ENCODE measurements around the gene SLAMF9. TPM values are rescaled to one million over a fixed set of nuclear protein-coding genes. Genes with fewer than 3 reads are reported as not detected.

SLAMF9 gene
- total RNA-seq, 1 donor from 2014 or later = not detected

- intact Hi-C loops (cut with micrococcal nuclease) = no loop called here
- H3K27me3 Mint-ChIP-seq (ENCODE audit: insufficient read depth) = peaks cover 49% of the 10 kb centered on the region
- H3K4me3 Mint-ChIP-seq = no peak overlapping the region
- no peaks in the 10 kb centered on the region for H3K9me3 Mint-ChIP-seq
- no peaks in the 10 kb centered on the region for H3K4me1 Mint-ChIP-seq (ENCODE audit: low read depth)
- H3K27ac Mint-ChIP-seq = no peak overlapping the region
- no peak for DNase-seq (ENCODE audit: low spot score)
- no peaks in the 10 kb centered on the region for H3K36me3 Mint-ChIP-seq (ENCODE audit: low read depth)
Measured at GRCh38 chr1:159951551-159951950, 2.5 kb downstream of the SLAMF9 start.

DNA sequence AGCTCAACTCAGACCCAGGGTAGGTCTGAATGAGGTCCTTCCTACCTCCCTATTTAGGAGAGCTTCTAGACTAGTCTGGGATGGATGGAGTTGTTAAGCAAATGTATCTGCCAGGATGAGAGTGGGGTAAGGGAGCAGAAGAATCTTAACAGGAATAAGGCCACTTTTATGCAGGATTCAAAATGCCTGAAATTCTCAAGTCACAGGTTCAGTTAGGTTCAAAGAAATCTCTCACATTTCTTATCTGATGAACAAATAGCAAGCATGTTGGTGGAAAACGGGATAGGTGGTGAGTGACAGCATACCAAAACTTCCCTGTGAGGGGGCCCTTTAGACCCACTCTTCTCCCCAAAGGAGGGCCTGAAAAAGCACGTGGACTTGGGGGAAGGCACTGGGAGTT, 3.0 kb downstream of the SLAMF9 start:
- intact Hi-C loops (cut with micrococcal nuclease) = no loop called here
- DNase-seq (ENCODE audit: low spot score) = no peak
- Mint-ChIP-seq H3K27ac (no peak overlapping the region), H3K4me1 (ENCODE audit: low read depth) (no peaks in the 10 kb centered on the region), H3K36me3 (ENCODE audit: low read depth) (no peaks in the 10 kb centered on the region), H3K4me3 (no peak overlapping the region), H3K27me3 (ENCODE audit: insufficient read depth) (peaks cover 55% of the 10 kb centered on the region), H3K9me3 (no peaks in the 10 kb centered on the region)

- DNase-seq (ENCODE audit: low spot score) = no peak
- H3K27ac Mint-ChIP-seq = no peak overlapping the region
- no peaks in the 10 kb centered on the region for H3K36me3 Mint-ChIP-seq (ENCODE audit: low read depth)
- intact Hi-C loops (cut with micrococcal nuclease) = no loop called here
- peaks cover 5% of the 10 kb centered on the region for H3K4me1 Mint-ChIP-seq (ENCODE audit: low read depth)
- H3K9me3 Mint-ChIP-seq = no peaks in the 10 kb centered on the region
- H3K27me3 Mint-ChIP-seq (ENCODE audit: insufficient read depth) = peaks cover 64% of the 10 kb centered on the region
- no peak overlapping the region for H3K4me3 Mint-ChIP-seq
Measured at GRCh38 chr1:159949981-159950381, 4.1 kb downstream of the SLAMF9 start.

- no peak overlapping the region for H3K27ac Mint-ChIP-seq
- DNase-seq (ENCODE audit: low spot score) = no peak
- peaks cover 5% of the 10 kb centered on the region for H3K4me1 Mint-ChIP-seq (ENCODE audit: low read depth)
- H3K27me3 Mint-ChIP-seq (ENCODE audit: insufficient read depth) = peaks cover 69% of the 10 kb centered on the region
- H3K36me3 Mint-ChIP-seq (ENCODE audit: low read depth) = no peaks in the 10 kb centered on the region
- H3K4me3 Mint-ChIP-seq = no peak overlapping the region
- H3K9me3 Mint-ChIP-seq = no peaks in the 10 kb centered on the region
- intact Hi-C loops (cut with micrococcal nuclease) = no loop called here
Measured at GRCh38 chr1:159949123-159949522, 4.9 kb downstream of the SLAMF9 start.

- no peak overlapping the region for H3K27ac Mint-ChIP-seq
- peaks cover 65% of the 10 kb centered on the region for H3K27me3 Mint-ChIP-seq (ENCODE audit: insufficient read depth)
- DNase-seq (ENCODE audit: low spot score) = no peak
- H3K36me3 Mint-ChIP-seq (ENCODE audit: low read depth) = no peaks in the 10 kb centered on the region
- H3K4me3 Mint-ChIP-seq = no peak overlapping the region
- intact Hi-C loops (cut with micrococcal nuclease) = no loop called here
- peaks cover 5% of the 10 kb centered on the region for H3K4me1 Mint-ChIP-seq (ENCODE audit: low read depth)
- H3K9me3 Mint-ChIP-seq = no peaks in the 10 kb centered on the region
Measured at GRCh38 chr1:159947942-159948341, 6.1 kb downstream of the SLAMF9 start.

DNA sequence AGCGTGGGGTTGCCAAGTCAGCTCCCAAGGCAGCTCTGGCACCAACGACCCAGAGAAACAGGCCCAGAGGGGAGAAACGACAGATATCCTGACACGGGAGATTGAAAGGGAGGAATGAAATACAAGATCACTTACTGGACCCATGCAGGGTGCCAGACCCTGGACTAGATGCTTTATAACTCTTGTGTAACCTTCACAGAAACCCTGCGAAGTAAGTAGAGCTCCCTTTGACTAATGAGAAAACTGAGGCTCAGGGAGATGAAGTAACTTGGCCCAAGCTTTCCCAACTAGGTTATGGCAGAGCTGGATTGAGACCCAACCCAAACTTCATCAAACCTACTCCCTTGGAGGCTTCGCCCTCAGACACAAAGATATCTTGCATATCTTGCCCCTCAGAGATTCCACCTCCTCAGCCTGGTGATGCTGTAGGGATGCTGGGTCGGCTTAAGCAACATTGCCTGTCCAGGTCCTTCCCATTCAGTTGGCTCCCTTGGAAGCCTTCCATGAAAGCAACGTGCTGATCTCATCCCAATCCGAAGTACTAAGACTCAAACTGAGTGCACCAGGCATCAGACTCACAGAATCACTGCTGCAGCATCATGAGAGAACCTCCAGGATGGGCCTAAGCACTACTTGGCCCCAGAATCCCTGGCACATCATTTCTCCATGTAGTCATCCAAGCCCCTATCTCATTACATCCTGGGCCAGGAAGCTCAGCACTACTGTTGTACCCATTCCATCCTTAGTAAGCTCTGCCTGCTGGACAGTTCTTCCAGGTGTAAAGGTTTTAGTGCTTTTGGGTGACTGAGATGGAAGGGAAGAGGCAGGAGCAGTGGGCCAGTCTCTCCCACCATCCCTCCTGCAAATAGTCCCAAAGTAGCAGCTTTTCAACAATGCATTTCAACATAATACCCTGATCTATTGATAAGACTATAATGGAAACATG, 7.5 kb downstream of the SLAMF9 start:
- Mint-ChIP-seq H3K27me3 (ENCODE audit: insufficient read depth) (peaks cover 61% of the 10 kb centered on the region), H3K27ac (no peak overlapping the region), H3K9me3 (no peaks in the 10 kb centered on the region), H3K4me1 (ENCODE audit: low read depth) (peaks cover 5% of the 10 kb centered on the region), H3K4me3 (peak overlapping the region; percentile 11), H3K36me3 (ENCODE audit: low read depth) (no peaks in the 10 kb centered on the region)
- no peak for DNase-seq (ENCODE audit: low spot score)
- intact Hi-C loops (cut with micrococcal nuclease) = no loop called here

GRCh38 chr1:159945483-159946241, 8.4 kb downstream of the SLAMF9 start, which contains the start of gene IGSF9:
Gene IGSF9, minus strand, starts transcription at chr1:159945613. Its CDS starts 2,159 bp downstream, at chr1:159943454.
- H3K4me1 Mint-ChIP-seq (ENCODE audit: low read depth) = peaks cover 5% of the 10 kb centered on the region
- no peaks in the 10 kb centered on the region for H3K36me3 Mint-ChIP-seq (ENCODE audit: low read depth)
- no peaks in the 10 kb centered on the region for H3K9me3 Mint-ChIP-seq
- H3K27ac Mint-ChIP-seq = no peak within 1 kb of the TSS
- peaks cover 53% of the 10 kb centered on the region for H3K27me3 Mint-ChIP-seq (ENCODE audit: insufficient read depth)
- peak within 1 kb of the TSS; percentile 11 for H3K4me3 Mint-ChIP-seq
- intact Hi-C loops (cut with micrococcal nuclease) = no loop called here
- DNase-seq (ENCODE audit: low spot score) = no peak

- no peak overlapping the region for H3K27ac Mint-ChIP-seq
- H3K4me1 Mint-ChIP-seq (ENCODE audit: low read depth) = peaks cover 5% of the 10 kb centered on the region
- H3K36me3 Mint-ChIP-seq (ENCODE audit: low read depth) = no peaks in the 10 kb centered on the region
- no peak overlapping the region for H3K4me3 Mint-ChIP-seq
- peaks cover 53% of the 10 kb centered on the region for H3K27me3 Mint-ChIP-seq (ENCODE audit: insufficient read depth)
- H3K9me3 Mint-ChIP-seq = no peaks in the 10 kb centered on the region
- DNase-seq (ENCODE audit: low spot score) = no peak
- intact Hi-C loops (cut with micrococcal nuclease) = no loop called here
Measured at GRCh38 chr1:159944623-159945455, 9.2 kb downstream of the SLAMF9 start.

- DNase-seq (ENCODE audit: low spot score) = no peak
- H3K27ac Mint-ChIP-seq = no peak overlapping the region
- intact Hi-C loops (cut with micrococcal nuclease) = no loop called here
- H3K36me3 Mint-ChIP-seq (ENCODE audit: low read depth) = no peaks in the 10 kb centered on the region
- H3K4me1 Mint-ChIP-seq (ENCODE audit: low read depth) = peaks cover 5% of the 10 kb centered on the region
- H3K9me3 Mint-ChIP-seq = no peaks in the 10 kb centered on the region
- H3K4me3 Mint-ChIP-seq = no peak overlapping the region
- peaks cover 48% of the 10 kb centered on the region for H3K27me3 Mint-ChIP-seq (ENCODE audit: insufficient read depth)
Measured at GRCh38 chr1:159943908-159944622, 10.0 kb downstream of the SLAMF9 start.

DNA sequence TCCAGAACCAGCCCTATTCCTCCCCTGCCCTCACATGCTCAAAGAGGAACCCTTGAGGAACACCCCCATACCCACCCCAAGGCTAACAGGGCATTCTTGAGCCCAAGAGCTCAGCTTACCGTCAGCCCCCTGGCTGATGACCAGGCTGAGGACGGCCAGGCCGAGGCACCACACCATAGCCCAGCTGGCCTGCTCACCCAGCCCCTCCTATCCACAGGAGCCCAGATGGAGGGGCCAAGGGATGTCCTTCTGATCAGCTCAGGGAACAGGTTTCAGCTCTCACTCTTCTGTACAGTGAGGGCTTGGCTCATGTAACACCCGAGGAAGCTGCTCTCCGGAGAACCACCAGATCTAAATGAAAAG, 10.8 kb downstream of the SLAMF9 start:
- peaks cover 47% of the 10 kb centered on the region for H3K27me3 Mint-ChIP-seq (ENCODE audit: insufficient read depth)
- no peak for DNase-seq (ENCODE audit: low spot score)
- intact Hi-C loops (cut with micrococcal nuclease) = no loop called here
- no peaks in the 10 kb centered on the region for H3K36me3 Mint-ChIP-seq (ENCODE audit: low read depth)
- H3K27ac Mint-ChIP-seq = no peak overlapping the region
- no peak overlapping the region for H3K4me3 Mint-ChIP-seq
- H3K4me1 Mint-ChIP-seq (ENCODE audit: low read depth) = peaks cover 9% of the 10 kb centered on the region
- H3K9me3 Mint-ChIP-seq = no peaks in the 10 kb centered on the region

DNA sequence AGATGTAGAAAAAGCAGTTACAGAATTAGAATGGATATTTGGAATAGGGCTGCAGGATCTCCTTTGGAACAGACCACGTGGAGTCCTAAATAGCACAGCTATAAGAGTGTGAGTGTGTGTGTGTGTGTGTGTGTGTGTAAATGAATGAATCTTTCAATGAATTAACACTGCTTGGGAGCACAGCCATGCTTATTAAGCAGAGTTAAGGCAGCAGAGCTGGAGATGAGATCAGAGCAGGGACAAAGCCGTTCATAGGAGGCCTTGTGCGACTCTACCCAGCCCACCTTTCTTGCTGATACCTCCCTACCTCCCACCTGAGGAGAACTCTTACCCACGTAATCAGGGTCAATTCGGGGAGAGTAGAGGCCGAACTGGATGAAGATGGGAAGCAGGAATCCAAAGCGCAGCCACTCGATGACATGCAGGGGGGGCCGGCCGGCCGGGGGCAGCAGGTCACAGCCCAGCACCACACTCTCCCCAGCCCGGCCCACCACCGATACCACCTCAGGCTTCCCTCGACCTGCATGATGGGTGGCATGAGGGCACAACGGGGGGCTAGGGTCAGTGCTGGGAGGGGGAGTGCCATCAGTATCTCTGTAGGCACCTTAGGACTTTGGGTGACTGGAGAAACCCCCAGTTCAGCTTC, 11.3 kb downstream of the SLAMF9 start:
- Mint-ChIP-seq H3K27me3 (ENCODE audit: insufficient read depth) (peaks cover 46% of the 10 kb centered on the region), H3K36me3 (ENCODE audit: low read depth) (no peaks in the 10 kb centered on the region), H3K4me1 (ENCODE audit: low read depth) (peaks cover 14% of the 10 kb centered on the region), H3K27ac (no peak overlapping the region), H3K4me3 (no peak overlapping the region), H3K9me3 (no peaks in the 10 kb centered on the region)
- intact Hi-C loops (cut with micrococcal nuclease) = no loop called here
- no peak for DNase-seq (ENCODE audit: low spot score)
